NT2/D1 (cell line): ENCODE measurements around the gene PLS3.
"Not testable (repeated sequence)": the region's sequence is repeated elsewhere in the genome, so short reads cannot be mapped to it uniquely, and the experiment has no call there.

Source experiments
- DNase-seq: peaks from one replicate; pipeline ENCODE4 v3.0.0-alpha.2; 2011; ENCODE audit warnings: low read depth, low spot score
- H3K27me3 ChIP-seq: 2 replicates; pipeline ENCODE4 v1.6.0; 2011; ENCODE audit warnings: mild to moderate bottlenecking; ENCODE audit not compliant: insufficient read length, insufficient read depth
- H3K36me3 ChIP-seq: 2 replicates; pipeline ENCODE4 v1.6.1; 2011; ENCODE audit warnings: mild to moderate bottlenecking, low read length, mixed read lengths; ENCODE audit not compliant: insufficient read depth, insufficient read length
- H3K4me1 ChIP-seq: 2 replicates; pipeline ENCODE4 v1.5.1; 2011; ENCODE audit not compliant: insufficient read depth, insufficient read length
- H3K4me3 ChIP-seq: 2 replicates; pipeline ENCODE4 v1.5.1; 2011; ENCODE audit warnings: low read depth; ENCODE audit not compliant: insufficient read length
- H3K9ac ChIP-seq: 2 replicates; pipeline ENCODE4 v1.6.0; 2011; ENCODE audit warnings: low read depth; ENCODE audit not compliant: insufficient read length
- H3K9me3 ChIP-seq: 2 replicates; pipeline ENCODE4 v1.5.1; 2011; ENCODE audit warnings: mild to moderate bottlenecking, low read length; ENCODE audit not compliant: insufficient read depth
- SUZ12 ChIP-seq: IDR thresholded peaks from 2 replicates; pipeline ENCODE4 v1.6.1; 2011; ENCODE audit not compliant: insufficient read length, insufficient read depth; ENCODE audit errors: extremely low read depth
- YY1 ChIP-seq: IDR thresholded peaks from 2 replicates; pipeline ENCODE4 v1.6.1; 2011; ENCODE audit not compliant: insufficient read length, insufficient read depth
- ZNF274 ChIP-seq: IDR thresholded peaks from 2 replicates; pipeline ENCODE4 v1.6.1; 2011; ENCODE audit warnings: mild to moderate bottlenecking, low read depth, low read length

Gene PLS3

DNA sequence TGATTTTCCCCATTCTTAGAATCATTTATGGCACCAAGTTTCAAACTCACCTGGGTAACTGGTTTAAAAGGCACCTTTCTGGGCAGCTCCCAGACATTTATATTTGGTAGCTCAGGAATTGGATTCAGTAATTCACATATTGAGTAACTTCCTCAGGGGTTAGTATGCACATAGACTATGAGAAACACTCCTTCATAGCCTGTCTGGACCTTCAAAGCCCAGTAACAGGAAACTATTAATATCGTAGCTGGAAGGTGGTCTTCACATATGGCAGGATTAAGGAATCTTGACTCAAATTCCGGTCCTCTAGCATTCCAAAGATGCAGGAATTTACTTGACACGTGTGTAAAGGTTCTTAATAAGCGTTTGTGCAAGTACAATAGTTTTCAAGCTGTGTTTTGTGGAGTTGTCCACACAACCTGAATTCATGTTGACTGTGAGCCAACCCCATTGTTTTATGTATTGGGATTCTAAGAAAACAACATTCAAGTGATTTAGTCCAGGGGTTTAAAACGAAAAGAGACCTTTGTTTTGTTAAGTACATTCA, 78.4 kb downstream of the PLS3 start:
- Histone ChIP-seq H3K27me3 (no peaks in the 10 kb centered on the region), H3K4me3 (no peak overlapping the region), H3K9ac (no peak overlapping the region), H3K36me3 (peaks cover 62% of the 10 kb centered on the region), H3K9me3 (no peaks in the 10 kb centered on the region), H3K4me1 (no peaks in the 10 kb centered on the region)
- DNase-seq, result no peak
- TF ChIP-seq YY1 (no peak), ZNF274 (no peak), SUZ12 (no peak)

DNA sequence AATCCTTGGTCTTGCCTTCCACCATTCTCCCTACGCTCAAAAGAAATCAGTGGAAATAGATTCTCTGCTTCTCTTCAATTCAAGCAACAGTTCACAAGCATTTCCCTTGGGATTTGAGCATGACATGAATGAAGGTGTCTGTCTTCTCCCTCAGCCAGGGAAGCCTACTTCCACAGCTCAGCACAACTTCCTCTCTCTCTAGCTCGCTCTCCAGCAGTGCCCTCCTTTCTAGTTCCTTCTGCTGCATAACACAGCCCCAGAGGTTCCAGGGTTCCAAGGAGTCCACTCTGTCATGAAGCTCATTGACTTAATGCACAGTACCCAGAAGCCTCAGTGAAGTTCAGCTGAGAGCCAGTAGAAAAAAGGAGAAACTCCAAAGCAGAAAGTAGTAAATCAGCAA, 81.3 kb downstream of the PLS3 start:
- TF ChIP-seq ZNF274, result no peak
- no peak for TF ChIP-seq YY1
- TF ChIP-seq SUZ12, result no peak
- Histone ChIP-seq H3K4me1 (no peaks in the 10 kb centered on the region), H3K27me3 (no peaks in the 10 kb centered on the region), H3K9ac (no peak overlapping the region), H3K36me3 (peaks cover 68% of the 10 kb centered on the region), H3K9me3 (no peaks in the 10 kb centered on the region), H3K4me3 (no peak overlapping the region)
- DNase-seq, result no peak

DNA sequence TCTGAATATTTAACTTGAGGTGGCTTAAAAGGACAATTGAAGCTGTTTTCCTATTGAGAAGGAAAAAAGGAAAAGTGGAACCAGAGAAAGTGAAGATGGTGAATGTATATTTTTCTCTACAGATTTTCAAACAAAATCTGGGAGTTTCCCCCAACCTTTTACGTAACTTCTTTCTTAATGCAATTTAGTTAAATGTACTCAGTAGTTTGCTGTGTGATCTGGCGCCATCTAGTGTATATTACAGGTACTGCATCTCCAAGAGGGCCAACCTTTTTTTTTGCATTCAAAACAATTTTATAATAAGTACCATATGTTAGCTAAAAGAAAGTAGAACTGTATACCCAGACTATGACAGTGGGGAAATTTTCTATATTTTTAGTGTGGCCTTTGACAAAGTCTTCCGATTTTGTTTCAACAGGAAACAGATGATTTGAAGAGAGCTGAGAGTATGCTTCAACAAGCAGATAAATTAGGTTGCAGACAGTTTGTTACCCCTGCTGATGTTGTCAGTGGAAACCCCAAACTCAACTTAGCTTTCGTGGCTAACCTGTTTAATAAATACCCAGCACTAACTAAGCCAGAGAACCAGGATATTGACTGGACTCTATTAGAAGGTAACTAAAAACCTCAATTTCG, 82.0 kb downstream of the PLS3 start:
- DNase-seq, result peak; percentile 44
- peaks cover 69% of the 10 kb centered on the region for H3K36me3 ChIP-seq

DNA sequence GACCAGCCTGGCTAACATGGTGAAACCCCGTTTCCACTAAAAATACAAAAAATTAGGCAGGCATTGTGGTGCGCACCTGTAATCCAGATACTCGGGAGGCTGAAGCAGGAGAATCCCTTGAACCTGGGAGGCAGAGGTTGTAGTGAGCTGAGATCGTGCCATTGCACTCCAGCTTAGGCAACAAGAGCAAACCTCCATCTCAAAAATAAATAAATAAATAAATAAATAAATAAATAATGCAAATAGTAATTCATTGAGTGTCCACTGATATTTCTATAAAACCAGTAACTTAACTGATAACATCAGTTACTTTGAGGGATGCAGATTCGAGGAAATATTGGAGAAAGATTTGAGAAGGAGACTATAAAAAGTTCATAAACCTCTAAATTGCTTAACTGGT, 83.4 kb downstream of the PLS3 start:
- not testable (repeated sequence) for H3K4me1 ChIP-seq

More for the DNA sequence above, 82.0 kb downstream of the PLS3 start:
- H3K4me1 ChIP-seq, result no peaks in the 10 kb centered on the region
- no peaks in the 10 kb centered on the region for H3K9me3 ChIP-seq
- no peaks in the 10 kb centered on the region for H3K27me3 ChIP-seq
- TF ChIP-seq SUZ12, result no peak
- no peak for TF ChIP-seq YY1
- TF ChIP-seq ZNF274, result no peak
- H3K4me3 ChIP-seq, result no peak overlapping the region
- no peak overlapping the region for H3K9ac ChIP-seq

DNA sequence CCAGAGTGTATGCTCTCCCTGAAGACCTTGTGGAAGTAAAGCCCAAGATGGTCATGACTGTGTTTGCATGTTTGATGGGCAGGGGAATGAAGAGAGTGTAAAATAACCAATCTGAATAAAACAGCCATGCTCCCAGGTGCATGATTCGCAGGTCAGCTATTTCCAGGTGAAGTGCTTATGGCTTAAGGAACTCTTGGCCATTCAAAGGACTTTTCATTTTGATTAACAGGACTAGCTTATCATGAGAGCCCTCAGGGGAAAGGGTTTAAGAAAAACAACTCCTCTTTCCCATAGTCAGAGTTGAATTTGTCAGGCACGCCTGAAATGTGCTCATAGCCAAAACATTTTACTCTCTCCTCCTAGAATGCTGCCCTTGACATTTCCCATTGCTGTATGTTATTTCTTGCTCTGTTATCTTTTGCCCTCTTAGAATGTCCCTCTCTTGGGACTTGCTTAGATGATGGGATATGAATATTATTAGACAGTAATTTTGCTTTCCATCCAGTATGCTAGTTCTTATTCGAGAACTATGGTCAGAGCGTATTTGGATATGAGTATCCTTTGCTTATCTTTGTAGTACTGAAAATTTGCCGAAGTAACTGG, 88.6 kb downstream of the PLS3 start:
- no peaks in the 10 kb centered on the region for H3K4me1 ChIP-seq
- no peaks in the 10 kb centered on the region for H3K9me3 ChIP-seq
- DNase-seq, result no peak
- peaks cover 47% of the 10 kb centered on the region for H3K36me3 ChIP-seq
- no peak overlapping the region for H3K4me3 ChIP-seq
- H3K27me3 ChIP-seq, result no peaks in the 10 kb centered on the region
- no peak overlapping the region for H3K9ac ChIP-seq
- TF ChIP-seq ZNF274, result no peak
- TF ChIP-seq SUZ12, result no peak
- no peak for TF ChIP-seq YY1

More for the DNA sequence above, 83.4 kb downstream of the PLS3 start:
- peaks cover 79% of the 10 kb centered on the region for H3K36me3 ChIP-seq
- not testable (repeated sequence) for H3K27me3 ChIP-seq, H3K9me3 ChIP-seq, H3K4me3 ChIP-seq, H3K9ac ChIP-seq, DNase-seq

DNA sequence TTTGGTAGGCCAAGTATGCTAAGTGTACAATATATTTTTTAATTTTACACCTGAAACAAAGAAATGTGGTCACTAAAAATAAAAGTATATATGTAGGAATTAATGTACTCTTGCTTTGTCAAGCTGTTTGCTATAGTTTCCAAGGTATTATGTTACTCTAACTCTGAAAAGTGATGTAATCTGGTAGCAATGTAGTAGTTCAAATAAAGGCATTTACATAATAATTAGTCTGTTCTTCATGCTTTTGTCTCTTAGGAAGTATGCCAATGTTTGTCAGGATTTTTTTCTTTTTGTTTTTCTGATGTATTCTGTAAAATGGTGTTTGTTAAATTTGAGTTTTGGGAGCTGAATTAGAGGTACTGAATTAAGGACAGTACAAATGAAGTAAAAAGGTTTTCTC, 89.5 kb downstream of the PLS3 start:
- no peaks in the 10 kb centered on the region for H3K27me3 ChIP-seq
- no peaks in the 10 kb centered on the region for H3K4me1 ChIP-seq
- DNase-seq, result peak; percentile 11
- no peak overlapping the region for H3K4me3 ChIP-seq
- TF ChIP-seq ZNF274 (no peak), YY1 (no peak), SUZ12 (no peak)
- no peaks in the 10 kb centered on the region for H3K9me3 ChIP-seq
- H3K36me3 ChIP-seq, result peaks cover 38% of the 10 kb centered on the region
- peak overlapping the region; percentile 26 for H3K9ac ChIP-seq

DNA sequence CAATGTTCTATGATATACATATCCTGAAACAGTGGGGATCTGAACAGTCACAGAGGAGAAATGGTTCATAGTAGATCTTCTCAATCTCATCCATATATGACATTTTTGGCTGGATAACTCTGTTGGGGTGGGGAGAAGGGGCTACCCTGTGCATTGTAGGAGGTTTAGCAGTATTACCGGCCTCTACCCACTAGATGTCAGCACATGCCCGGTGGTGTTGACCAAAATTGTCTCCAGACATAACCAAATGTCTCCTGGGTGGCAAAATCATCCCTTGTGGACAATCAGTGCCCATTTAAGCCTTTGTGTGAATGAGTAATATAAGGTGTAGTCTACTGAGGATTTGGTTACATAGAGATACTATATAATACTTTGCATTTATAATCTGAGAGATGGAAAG, 89.9 kb downstream of the PLS3 start:
- H3K9ac ChIP-seq, result peak overlapping the region; percentile 26
- H3K36me3 ChIP-seq, result peaks cover 33% of the 10 kb centered on the region
- H3K9me3 ChIP-seq, result no peaks in the 10 kb centered on the region
- TF ChIP-seq SUZ12 (no peak), YY1 (no peak), ZNF274 (no peak)
- no peaks in the 10 kb centered on the region for H3K27me3 ChIP-seq
- H3K4me3 ChIP-seq, result no peak overlapping the region
- peak; percentile 57 for DNase-seq
- no peaks in the 10 kb centered on the region for H3K4me1 ChIP-seq
